Peyer's patch (tissue), 4 donors: Measurements from ENCODE around the gene TWF1.

ENCODE experiments used
- POLR2A ChIP-seq, 2 donors: fragments of 450-650 bp; IDR thresholded peaks; one replicate each; pipeline ENCODE4 v1.5.1; 2017; ENCODE audit warnings: antibody characterized with exemption in 2 of 2, mild to moderate bottlenecking in 2 of 2, moderate library complexity in 2 of 2
- TF ChIP-seq, protein P1 (sequence below), 6 experiments: fragments of 450-650 bp in 4 of 6; fragments of 200-600 bp in 2 of 6; sonication (generic) in 1 of 6; IDR thresholded peaks; one replicate each; pipeline ENCODE4 v1.5.1; 2017 to 2019; ENCODE audit warnings: antibody characterized with exemption in 6 of 6, mild to moderate bottlenecking in 3 of 6, moderate library complexity in 1 of 6

DNA sequence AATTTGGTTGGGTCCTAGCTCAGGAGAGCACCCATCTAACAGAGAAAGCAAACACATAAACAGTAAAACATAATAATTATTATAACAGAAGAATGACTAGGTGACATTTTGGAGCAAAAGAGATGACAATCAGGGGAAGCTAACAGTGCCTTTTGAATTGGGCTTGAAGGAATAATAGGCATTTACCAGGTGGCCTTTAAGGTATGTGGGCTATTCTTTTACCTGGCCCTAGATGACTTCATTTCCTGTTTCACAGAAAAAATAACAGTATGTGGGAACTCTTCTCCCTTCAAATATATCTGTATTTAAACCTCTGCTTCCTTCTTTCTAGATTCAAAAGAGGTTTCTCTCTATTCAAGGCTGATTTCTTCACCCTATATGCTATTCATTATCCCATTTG, 43.5 kb downstream of the TWF1 start:
- TF ChIP-seq, protein P1, sequence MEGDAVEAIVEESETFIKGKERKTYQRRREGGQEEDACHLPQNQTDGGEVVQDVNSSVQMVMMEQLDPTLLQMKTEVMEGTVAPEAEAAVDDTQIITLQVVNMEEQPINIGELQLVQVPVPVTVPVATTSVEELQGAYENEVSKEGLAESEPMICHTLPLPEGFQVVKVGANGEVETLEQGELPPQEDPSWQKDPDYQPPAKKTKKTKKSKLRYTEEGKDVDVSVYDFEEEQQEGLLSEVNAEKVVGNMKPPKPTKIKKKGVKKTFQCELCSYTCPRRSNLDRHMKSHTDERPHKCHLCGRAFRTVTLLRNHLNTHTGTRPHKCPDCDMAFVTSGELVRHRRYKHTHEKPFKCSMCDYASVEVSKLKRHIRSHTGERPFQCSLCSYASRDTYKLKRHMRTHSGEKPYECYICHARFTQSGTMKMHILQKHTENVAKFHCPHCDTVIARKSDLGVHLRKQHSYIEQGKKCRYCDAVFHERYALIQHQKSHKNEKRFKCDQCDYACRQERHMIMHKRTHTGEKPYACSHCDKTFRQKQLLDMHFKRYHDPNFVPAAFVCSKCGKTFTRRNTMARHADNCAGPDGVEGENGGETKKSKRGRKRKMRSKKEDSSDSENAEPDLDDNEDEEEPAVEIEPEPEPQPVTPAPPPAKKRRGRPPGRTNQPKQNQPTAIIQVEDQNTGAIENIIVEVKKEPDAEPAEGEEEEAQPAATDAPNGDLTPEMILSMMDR (IDR thresholded peaks at IDR 0.05), result no peak
- no peak for TF ChIP-seq POLR2A (IDR thresholded peaks at IDR 0.05)
